ACHN (cell line): ENCODE measurements around the gene ZNF28.
"Not testable (repeated sequence)": the region's sequence is repeated elsewhere in the genome, so short reads cannot be mapped to it uniquely, and the experiment has no call there.

Source experiments
- DNase-seq: peaks from one replicate; pipeline ENCODE4 v3.0.0-alpha.2; 2015
- in situ Hi-C: cut with HindIII; loops from 2 replicates; pipeline ENCODE4 v1.10.0; 2017; ENCODE audit warnings: low sequenced_read_pairs, low pct_ligation_motif_present, low pct_unique_long_range_greater_than_20kb

The ZNF28 gene

DNA sequence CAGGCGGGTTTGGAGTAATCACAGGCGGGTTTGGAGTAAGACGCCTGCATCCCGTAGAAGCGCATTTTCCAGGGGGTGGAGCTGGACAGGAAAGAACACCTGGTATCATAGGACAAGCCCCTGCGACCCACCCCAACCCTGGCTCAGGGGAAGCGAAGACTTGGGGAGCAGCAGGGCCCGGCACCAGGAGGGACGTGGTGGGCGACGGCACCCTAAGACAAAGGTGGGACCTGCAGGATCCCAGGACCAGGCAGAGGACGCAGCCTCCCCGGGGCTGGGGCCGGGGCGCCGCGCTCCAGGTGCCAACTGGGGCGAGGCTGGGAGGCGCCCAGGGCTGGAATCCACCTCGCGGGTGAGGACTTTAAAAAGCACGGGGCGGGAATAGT is 35.4 kb downstream of the ZNF28 start:
- no peak for DNase-seq
- in situ Hi-C loops: no loop called here

DNA sequence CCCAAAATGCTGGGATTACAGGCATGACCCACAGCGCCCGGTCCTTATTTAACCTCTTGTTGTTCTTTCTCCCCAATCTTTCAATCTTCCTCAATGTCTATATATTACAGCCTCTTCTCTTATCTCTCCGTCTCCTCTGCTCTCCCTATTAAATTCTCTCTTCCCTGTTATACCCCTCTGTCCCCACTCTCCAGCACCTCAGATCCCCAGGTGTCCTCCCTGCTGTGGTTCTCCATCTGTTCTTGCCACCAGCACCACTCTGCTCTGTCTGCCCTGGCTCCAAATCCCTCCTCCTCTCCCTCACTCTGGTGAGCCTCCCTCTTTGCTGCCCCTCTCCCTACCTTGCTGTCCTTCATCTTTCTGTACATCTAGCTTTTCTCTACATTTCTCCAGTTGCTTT is 35.9 kb downstream of the ZNF28 start:
- no peak for DNase-seq
- in situ Hi-C loops: no loop called here

DNA sequence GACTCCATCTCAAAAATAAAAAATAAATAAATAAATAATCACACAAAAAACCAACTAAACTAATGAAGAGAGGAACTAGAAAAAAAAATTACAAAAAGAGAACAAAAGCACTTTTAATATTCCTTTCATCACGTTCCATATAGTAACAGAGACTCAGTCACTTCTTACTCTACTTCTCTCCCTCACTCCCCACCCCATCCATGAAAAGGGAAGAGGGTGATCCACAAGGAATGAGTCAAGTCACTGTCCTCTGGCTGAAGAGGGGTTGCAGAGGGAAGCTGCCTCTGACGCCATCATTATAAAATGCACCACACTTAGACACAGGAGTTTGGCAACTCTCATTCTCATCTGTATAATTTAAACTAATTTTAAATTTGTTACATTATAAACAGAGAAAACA is 38.6 kb downstream of the ZNF28 start:
- in situ Hi-C loops, DNase-seq: not testable (repeated sequence)

DNA sequence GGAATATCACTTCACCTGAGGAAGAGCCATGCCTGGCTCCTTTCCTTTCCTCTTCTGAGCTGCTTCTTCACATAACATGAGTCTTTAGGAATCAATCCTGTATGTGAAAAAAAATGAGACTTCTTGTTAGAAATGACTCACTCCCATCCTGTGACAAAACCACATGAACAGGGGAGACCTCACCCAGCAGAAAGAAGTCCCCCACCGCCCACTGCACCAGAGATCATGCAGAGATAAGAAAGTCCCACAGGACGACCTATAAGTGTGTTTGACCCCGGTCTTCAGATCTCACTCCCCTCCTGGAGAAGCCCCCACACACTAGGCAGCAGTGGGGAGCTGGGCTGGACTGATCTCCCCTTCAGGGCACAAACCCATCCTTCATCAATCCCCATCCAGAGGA is 42.6 kb downstream of the ZNF28 start:
- in situ Hi-C loops: no loop called here
- DNase-seq: no peak

DNA sequence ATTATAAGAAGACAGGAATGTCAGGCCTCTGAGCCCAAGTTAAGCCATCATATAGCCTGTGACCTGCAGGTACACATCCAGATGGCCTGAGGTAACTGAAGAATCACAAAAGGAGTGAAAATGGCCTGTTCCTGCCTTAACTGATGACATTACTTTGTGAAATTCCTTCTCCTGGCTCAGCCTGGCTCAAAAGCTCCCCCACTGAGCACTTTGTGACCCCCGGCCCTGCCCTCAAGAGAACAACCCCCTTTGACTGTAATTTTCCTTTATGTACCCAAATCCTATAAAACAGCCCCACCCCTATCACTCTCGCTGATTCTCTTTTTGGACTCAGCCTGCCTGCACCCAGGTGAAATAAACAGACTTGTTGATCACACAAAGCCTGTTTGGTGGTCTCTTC is 65.0 kb downstream of the ZNF28 start:
- in situ Hi-C loops: not testable (repeated sequence)

DNA sequence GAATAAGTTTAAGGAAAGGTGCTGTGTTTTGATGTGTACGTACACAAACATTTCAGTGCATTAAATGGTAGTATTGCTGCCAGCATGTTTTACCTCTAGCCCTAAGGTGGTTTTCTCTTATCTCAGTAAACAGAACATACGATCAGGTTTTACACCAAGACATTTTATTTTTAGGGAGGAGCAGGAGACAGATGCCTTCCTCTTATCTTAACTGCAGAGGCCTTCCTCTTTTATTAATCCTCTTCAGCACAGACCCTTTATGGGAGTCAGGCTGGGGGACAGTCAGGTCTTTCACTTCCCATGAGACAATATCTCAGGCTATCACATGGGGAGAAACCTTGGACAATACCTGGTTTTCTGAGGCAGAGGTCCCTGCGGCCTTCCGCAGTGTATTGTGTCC is 71.7 kb downstream of the ZNF28 start:
- in situ Hi-C loops: no loop called here
- DNase-seq: no peak

More for the DNA sequence above, 65.0 kb downstream of the ZNF28 start:
- not testable (repeated sequence) for DNase-seq

DNA sequence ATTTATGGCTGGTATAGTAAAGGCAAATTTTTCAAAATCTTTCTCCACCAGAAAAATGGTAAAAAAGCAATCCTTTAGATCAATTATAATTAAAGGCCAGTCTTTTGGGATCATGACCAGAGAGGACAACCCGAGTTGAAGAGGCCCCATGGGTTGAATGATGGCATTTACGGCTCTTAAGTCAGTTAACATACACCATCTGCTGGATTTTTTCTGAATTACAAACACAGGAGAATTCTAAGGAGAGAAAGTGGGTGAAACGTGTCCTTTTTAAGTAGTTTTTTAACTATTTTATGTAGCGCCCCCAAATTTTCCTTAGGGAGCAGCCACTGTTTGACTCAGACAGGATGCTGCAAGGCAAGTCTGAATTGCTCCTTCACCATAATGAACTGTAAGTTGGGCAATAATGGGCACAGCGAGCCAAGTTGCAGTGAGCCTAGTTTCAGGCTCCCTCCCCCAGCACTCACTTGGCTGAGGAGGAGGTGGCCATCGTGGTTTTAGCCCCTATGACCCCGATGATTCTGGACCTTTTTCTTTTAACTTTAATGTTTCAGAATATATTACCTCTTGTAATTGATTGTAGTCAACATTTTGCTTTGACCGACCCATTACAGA is 73.0 kb downstream of the ZNF28 start:
- in situ Hi-C loops: no loop called here
- DNase-seq: peak; percentile 2
